ENCODE results near the gene SPDYE4. TPM values are rescaled to one million over a fixed set of nuclear protein-coding genes. Genes with fewer than 3 reads are reported as not detected.
"Not testable (repeated sequence)": the region's sequence is repeated elsewhere in the genome, so short reads cannot be mapped to it uniquely, and the experiment has no call there.

Gene SPDYE4
- not detected for total RNA-seq

- DNase-seq, result no peak
- no peak for TF ChIP-seq POLR2A (IDR thresholded peaks at IDR 0.05)
- TF ChIP-seq CTCF (IDR thresholded peaks at IDR 0.05), result no peak
- H3K27me3 ChIP-seq, result no peaks in the 10 kb centered on the region
- no peak within 1 kb of the TSS for H3K27ac ChIP-seq
- no peaks in the 10 kb centered on the region for H3K36me3 ChIP-seq
- no peaks in the 10 kb centered on the region for H3K9me3 ChIP-seq
- intact Hi-C loops (cut with DNase I), result no loop called here
- no peak within 1 kb of the TSS for H3K4me3 ChIP-seq (replicated peaks in 1 of 3)
- WGBS, 2 donors, result 93 to 96% methylated on average over 15 of the region's 15 CpGs
- H3K4me1 ChIP-seq, result no peaks in the 10 kb centered on the region
These were observed at the start of gene SPDYE4 for GRCh38 chr17:8758137-8758596. TSS of gene SPDYE4 (minus strand) at chr17:8758546. CDS start at chr17:8758382, 164 bp downstream.

GRCh38 chr17:8806926-8807550 is 48.7 kb upstream of the SPDYE4 start:
- no peak overlapping the region for H3K4me3 ChIP-seq (replicated peaks in 1 of 3)
- no peak overlapping the region for H3K27ac ChIP-seq
- no peaks in the 10 kb centered on the region for H3K9me3 ChIP-seq
- DNase-seq, result no peak
- intact Hi-C loops (cut with DNase I), result no loop called here
- 85 to 90% methylated on average over 4 of the region's 4 CpGs for WGBS, 2 donors
- H3K27me3 ChIP-seq, result no peaks in the 10 kb centered on the region
- peaks cover 0 to 13% of the 10 kb centered on the region in 2 donors for H3K4me1 ChIP-seq
- no peak for TF ChIP-seq POLR2A (IDR thresholded peaks at IDR 0.05)
- TF ChIP-seq CTCF (IDR thresholded peaks at IDR 0.05), result no peak
- H3K36me3 ChIP-seq, result no peaks in the 10 kb centered on the region

GRCh38 chr17:8806253-8806925 is 48.0 kb upstream of the SPDYE4 start:
- Histone ChIP-seq H3K27ac (no peak overlapping the region), H3K4me3 (replicated peaks in 1 of 3) (no peak overlapping the region), H3K4me1 (peaks cover 0 to 13% of the 10 kb centered on the region in 2 donors), H3K27me3 (no peaks in the 10 kb centered on the region), H3K9me3 (no peaks in the 10 kb centered on the region), H3K36me3 (no peaks in the 10 kb centered on the region)
- no peak for TF ChIP-seq POLR2A (IDR thresholded peaks at IDR 0.05)
- TF ChIP-seq CTCF (IDR thresholded peaks at IDR 0.05), result no peak
- intact Hi-C loops (cut with DNase I), result no loop called here
- 90% methylated on average over 3 of the region's 3 CpGs for WGBS, 2 donors
- DNase-seq, result no peak

- H3K27ac ChIP-seq; H3K36me3 ChIP-seq; H3K9me3 ChIP-seq; H3K27me3 ChIP-seq; DNase-seq; intact Hi-C loops (cut with DNase I); H3K4me3 ChIP-seq (replicated peaks in 1 of 3): not testable (repeated sequence)
- WGBS, 2 donors, result 95 to 97% methylated on average over 9 to 10 of the region's 10 CpGs
- H3K4me1 ChIP-seq, result peaks cover 0 to 13% of the 10 kb centered on the region in 2 donors
These were observed 47.0 kb upstream of the SPDYE4 start for GRCh38 chr17:8805396-8805795.

- Histone ChIP-seq H3K27me3 (no peaks in the 10 kb centered on the region), H3K4me3 (replicated peaks in 1 of 3) (no peak overlapping the region), H3K27ac (peak overlapping the region in 1 of 3 donors; percentile 17), H3K36me3 (no peaks in the 10 kb centered on the region), H3K4me1 (peaks cover 7 to 20% of the 10 kb centered on the region in 2 donors), H3K9me3 (no peaks in the 10 kb centered on the region)
- peak; percentile 17 to 44 for DNase-seq
- peak in 1 of 6 experiments; percentile 39 for TF ChIP-seq CTCF (IDR thresholded peaks at IDR 0.05)
- no peak for TF ChIP-seq POLR2A (IDR thresholded peaks at IDR 0.05)
- intact Hi-C loops (cut with DNase I), result no loop called here
- 53 to 54% methylated on average over 15 to 19 of the region's 19 CpGs for WGBS, 2 donors
These were observed 45.4 kb upstream of the SPDYE4 start for GRCh38 chr17:8803531-8804420.
